ENCODE results near the gene RAB3GAP1.

RAB3GAP1 gene

DNA sequence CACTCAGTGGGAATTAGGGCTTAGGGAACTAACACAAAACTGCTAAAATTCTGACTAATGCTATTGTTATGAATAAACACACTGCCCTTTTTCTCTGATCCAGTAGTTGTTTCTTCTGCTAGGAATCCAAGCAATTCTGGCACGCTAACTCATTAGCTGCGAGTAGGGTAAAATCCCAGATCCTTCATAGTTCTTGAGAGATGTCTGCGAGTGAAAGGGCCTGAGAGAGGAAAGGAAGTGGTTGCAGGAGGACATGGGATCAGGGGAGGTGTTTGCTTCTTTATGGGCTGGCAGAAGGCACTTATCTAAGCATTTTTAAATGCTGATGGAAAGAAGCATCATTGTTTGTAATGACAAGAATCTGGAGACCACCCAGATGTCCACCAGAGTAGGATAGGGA is 14.3 kb upstream of the RAB3GAP1 start:
- H2AFZ ChIP-seq (ENCODE audit: low read length) = no peak overlapping the region
- H3K79me2 ChIP-seq (ENCODE audit: low read length) = no peaks in the 10 kb centered on the region
- peaks cover 6% of the 10 kb centered on the region; the same call in 1 of the 2 replicates for H3K4me1 ChIP-seq (ENCODE audit: low read length)
- H3K36me3 ChIP-seq (replicated peaks; ENCODE audit: insufficient read depth, low read length) = no peaks in the 10 kb centered on the region
- H3K27me3 ChIP-seq (replicated peaks; ENCODE audit: insufficient read depth, low read length) = no peaks in the 10 kb centered on the region
- no peaks in the 10 kb centered on the region for H3K9me3 ChIP-seq (replicated peaks; ENCODE audit: insufficient read depth, low read length)
- H3K9me2 ChIP-seq (replicated peaks; ENCODE audit: insufficient read depth, low read length) = no peaks in the 10 kb centered on the region
- no peak for DNase-seq
- H3K9ac ChIP-seq (ENCODE audit: low read length) = no peak overlapping the region
- H3F3A ChIP-seq (ENCODE audit: insufficient read depth, low read length) = no peaks in the 10 kb centered on the region
- H3K4me2 ChIP-seq (ENCODE audit: low read depth, low read length) = no peak overlapping the region
- no peaks in the 10 kb centered on the region for H4K20me1 ChIP-seq (ENCODE audit: insufficient read depth, low read length)
- H3K4me3 ChIP-seq (ENCODE audit: low read length) = no peak overlapping the region
- H3K27ac ChIP-seq (ENCODE audit: low read length) = no peak overlapping the region
- TF ChIP-seq EZH2phosphoT487 (IDR thresholded peaks at IDR 0.05; ENCODE audit: low read length) (no peak), EZH2 (optimal IDR thresholded peaks at IDR 0.05; ENCODE audit: low read depth, low read length) (no peak)
- TF ChIP-seq, protein P1, sequence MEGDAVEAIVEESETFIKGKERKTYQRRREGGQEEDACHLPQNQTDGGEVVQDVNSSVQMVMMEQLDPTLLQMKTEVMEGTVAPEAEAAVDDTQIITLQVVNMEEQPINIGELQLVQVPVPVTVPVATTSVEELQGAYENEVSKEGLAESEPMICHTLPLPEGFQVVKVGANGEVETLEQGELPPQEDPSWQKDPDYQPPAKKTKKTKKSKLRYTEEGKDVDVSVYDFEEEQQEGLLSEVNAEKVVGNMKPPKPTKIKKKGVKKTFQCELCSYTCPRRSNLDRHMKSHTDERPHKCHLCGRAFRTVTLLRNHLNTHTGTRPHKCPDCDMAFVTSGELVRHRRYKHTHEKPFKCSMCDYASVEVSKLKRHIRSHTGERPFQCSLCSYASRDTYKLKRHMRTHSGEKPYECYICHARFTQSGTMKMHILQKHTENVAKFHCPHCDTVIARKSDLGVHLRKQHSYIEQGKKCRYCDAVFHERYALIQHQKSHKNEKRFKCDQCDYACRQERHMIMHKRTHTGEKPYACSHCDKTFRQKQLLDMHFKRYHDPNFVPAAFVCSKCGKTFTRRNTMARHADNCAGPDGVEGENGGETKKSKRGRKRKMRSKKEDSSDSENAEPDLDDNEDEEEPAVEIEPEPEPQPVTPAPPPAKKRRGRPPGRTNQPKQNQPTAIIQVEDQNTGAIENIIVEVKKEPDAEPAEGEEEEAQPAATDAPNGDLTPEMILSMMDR (IDR thresholded peaks at IDR 0.05; ENCODE audit: low read length) = no peak

DNA sequence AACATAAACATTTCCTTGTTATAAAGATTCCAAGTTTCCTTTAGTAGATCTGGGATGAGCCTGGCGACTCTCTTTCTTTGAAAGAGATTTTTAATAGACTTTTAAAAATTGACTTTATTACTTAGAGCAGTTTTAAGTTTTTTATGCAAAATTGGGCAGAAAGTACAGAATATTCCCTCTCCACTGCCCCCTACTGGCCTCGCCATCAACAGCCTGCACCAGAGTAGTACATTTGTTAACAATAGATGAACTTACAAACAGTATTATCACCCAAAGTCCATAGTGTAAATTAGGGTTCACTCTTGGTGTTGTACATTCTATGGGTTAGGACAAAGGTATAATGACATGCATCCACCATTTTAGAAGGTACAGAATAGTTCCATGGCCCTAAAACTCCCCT is 8.7 kb upstream of the RAB3GAP1 start:
- DNase-seq = no peak
- Histone ChIP-seq H4K20me1 (ENCODE audit: insufficient read depth, low read length) (no peaks in the 10 kb centered on the region), H3K9ac (ENCODE audit: low read length) (no peak overlapping the region), H3K27me3 (replicated peaks; ENCODE audit: insufficient read depth, low read length) (no peaks in the 10 kb centered on the region), H3K9me3 (replicated peaks; ENCODE audit: insufficient read depth, low read length) (no peaks in the 10 kb centered on the region), H3K79me2 (ENCODE audit: low read length) (no peaks in the 10 kb centered on the region), H2AFZ (ENCODE audit: low read length) (no peak overlapping the region), H3K4me3 (ENCODE audit: low read length) (no peak overlapping the region), H3K9me2 (replicated peaks; ENCODE audit: insufficient read depth, low read length) (no peaks in the 10 kb centered on the region), H3K4me2 (ENCODE audit: low read depth, low read length) (no peak overlapping the region), H3K36me3 (replicated peaks; ENCODE audit: insufficient read depth, low read length) (no peaks in the 10 kb centered on the region), H3K27ac (ENCODE audit: low read length) (no peak overlapping the region), H3F3A (ENCODE audit: insufficient read depth, low read length) (no peaks in the 10 kb centered on the region), H3K4me1 (ENCODE audit: low read length) (peaks cover 6% of the 10 kb centered on the region; the same call in 1 of the 2 replicates)
- no peak for TF ChIP-seq EZH2 (optimal IDR thresholded peaks at IDR 0.05; ENCODE audit: low read depth, low read length)
- TF ChIP-seq, protein P1 (IDR thresholded peaks at IDR 0.05; ENCODE audit: low read length) = peak; percentile 44

DNA sequence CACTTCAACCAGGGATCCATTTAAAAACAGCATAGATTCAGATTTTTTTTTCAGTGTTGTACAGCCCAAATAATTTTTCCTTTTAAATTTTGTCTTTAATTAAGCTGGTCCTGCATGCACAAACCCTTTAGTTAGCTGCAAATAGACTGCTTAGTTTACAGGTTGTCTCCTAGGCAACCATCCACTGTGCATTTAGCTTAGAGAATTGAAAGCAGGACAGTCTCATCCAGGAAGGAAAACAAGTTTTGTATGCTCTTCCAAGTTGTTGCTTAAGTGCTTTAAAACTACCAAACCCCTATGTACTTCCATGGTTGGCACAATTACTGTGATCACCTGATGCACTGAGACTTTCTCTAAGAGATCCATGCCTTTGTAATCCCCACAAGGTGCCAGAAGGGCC is 4.8 kb upstream of the RAB3GAP1 start, which contains the start of gene MAP3K19:
Gene MAP3K19 (minus strand): TSS at position 148 of the 400 bp plus-strand sequence. CDS start 22,800 bp downstream, outside the sequence.
- H3F3A ChIP-seq (ENCODE audit: insufficient read depth, low read length) = peaks cover 6% of the 10 kb centered on the region
- H2AFZ ChIP-seq (ENCODE audit: low read length) = no peak within 1 kb of the TSS
- H3K4me1 ChIP-seq (ENCODE audit: low read length) = no peaks in the 10 kb centered on the region
- H3K27me3 ChIP-seq (replicated peaks; ENCODE audit: insufficient read depth, low read length) = no peaks in the 10 kb centered on the region
- H3K4me2 ChIP-seq (ENCODE audit: low read depth, low read length) = no peak within 1 kb of the TSS
- no peak within 1 kb of the TSS for H3K4me3 ChIP-seq (ENCODE audit: low read length)
- H4K20me1 ChIP-seq (ENCODE audit: insufficient read depth, low read length) = no peaks in the 10 kb centered on the region
- H3K79me2 ChIP-seq (ENCODE audit: low read length) = peaks cover 2% of the 10 kb centered on the region
- H3K27ac ChIP-seq (ENCODE audit: low read length) = no peak within 1 kb of the TSS
- no peak for DNase-seq
- no peak within 1 kb of the TSS for H3K9ac ChIP-seq (ENCODE audit: low read length)
- no peaks in the 10 kb centered on the region for H3K36me3 ChIP-seq (replicated peaks; ENCODE audit: insufficient read depth, low read length)
- no peak for TF ChIP-seq EZH2 (optimal IDR thresholded peaks at IDR 0.05; ENCODE audit: low read depth, low read length)
- TF ChIP-seq, protein P1 (IDR thresholded peaks at IDR 0.05; ENCODE audit: low read length) = no peak
- no peak for TF ChIP-seq EZH2phosphoT487 (IDR thresholded peaks at IDR 0.05; ENCODE audit: low read length)
- no peaks in the 10 kb centered on the region for H3K9me3 ChIP-seq (replicated peaks; ENCODE audit: insufficient read depth, low read length)
- H3K9me2 ChIP-seq (replicated peaks; ENCODE audit: insufficient read depth, low read length) = no peaks in the 10 kb centered on the region
